H9 (cell line): ENCODE data around the gene ZFPL1. TPM values are rescaled to one million over a fixed set of nuclear protein-coding genes. Genes with fewer than 3 reads are reported as not detected.
A peak's percentile ranks its signal among the peaks of the same experiment; 100 is the strongest.

Experiments
- DNase-seq: peaks from one replicate; pipeline ENCODE4 v3.0.0-alpha.2; 2017
- H2AFZ ChIP-seq: one replicate; pipeline ENCODE4 v1.6.1; 2013; ENCODE audit warnings: mild to moderate bottlenecking, low read length, control low read depth, moderate library complexity
- H2AK5ac ChIP-seq: 2 replicates; pipeline ENCODE4 v1.6.1; 2013; ENCODE audit warnings: low read length, control low read depth, mixed read lengths; ENCODE audit not compliant: insufficient read length
- H2BK120ac ChIP-seq: one replicate; pipeline ENCODE4 v1.6.1; 2013; ENCODE audit warnings: low read depth, mild to moderate bottlenecking, low read length, control low read depth, inconsistent platforms; ENCODE audit not compliant: poor library complexity, severe bottlenecking
- H2BK12ac ChIP-seq: 2 replicates; pipeline ENCODE4 v1.6.1; 2013; ENCODE audit warnings: low read length, control low read depth, mixed read lengths, low read depth; ENCODE audit not compliant: insufficient read length
- H2BK15ac ChIP-seq: 2 replicates; pipeline ENCODE4 v1.6.1; 2013; ENCODE audit warnings: low read depth, low read length, control low read depth
- H2BK20ac ChIP-seq: one replicate; pipeline ENCODE4 v1.6.1; 2013; ENCODE audit warnings: low read depth, mild to moderate bottlenecking, low read length, control low read depth, inconsistent platforms; ENCODE audit not compliant: poor library complexity, severe bottlenecking
- H2BK5ac ChIP-seq: 2 replicates; pipeline ENCODE4 v1.6.1; 2013; ENCODE audit warnings: low read length, control low read depth, mixed read lengths; ENCODE audit not compliant: insufficient read length
- H3K14ac ChIP-seq: 2 replicates; pipeline ENCODE4 v1.6.1; 2013; ENCODE audit warnings: low read length, control low read depth; ENCODE audit not compliant: insufficient read depth
- H3K18ac ChIP-seq: 2 replicates; pipeline ENCODE4 v1.6.1; 2013; ENCODE audit warnings: low read depth, mild to moderate bottlenecking, mixed read lengths, low read length, control low read depth; ENCODE audit not compliant: insufficient read length
- H3K23ac ChIP-seq: 2 replicates; pipeline ENCODE4 v1.6.1; 2013; ENCODE audit warnings: low read length, control low read depth, mixed read lengths, low read depth; ENCODE audit not compliant: insufficient read length
- H3K23me2 ChIP-seq: 2 replicates; pipeline ENCODE4 v1.6.1; 2013; ENCODE audit warnings: low read depth, mild to moderate bottlenecking, mixed read lengths, low read length, control low read depth; ENCODE audit not compliant: insufficient read length, poor library complexity, severe bottlenecking
- H3K27ac ChIP-seq: 2 replicates; pipeline ENCODE4 v1.5.1; 2013; ENCODE audit warnings: low read length, control low read depth, mixed read lengths, low read depth; ENCODE audit not compliant: insufficient read length
- H3K27me3 ChIP-seq: 2 replicates; pipeline ENCODE4 v1.6.1; 2013; ENCODE audit warnings: low read length, control low read depth, inconsistent platforms; ENCODE audit not compliant: insufficient read depth
- H3K4ac ChIP-seq: 2 replicates; pipeline ENCODE4 v1.6.1; 2013; ENCODE audit warnings: low read depth, mild to moderate bottlenecking, control low read depth, inconsistent platforms, low read length, moderate library complexity
- H3K4me1 ChIP-seq: 2 replicates; pipeline ENCODE4 v1.6.1; 2013; ENCODE audit warnings: low read length, control low read depth, inconsistent platforms; ENCODE audit not compliant: insufficient read depth
- H3K4me2 ChIP-seq: 2 replicates; pipeline ENCODE4 v1.6.1; 2013; ENCODE audit warnings: low read length, control low read depth, mixed read lengths; ENCODE audit not compliant: insufficient read length, insufficient read depth
- H3K56ac ChIP-seq: 2 replicates; pipeline ENCODE4 v1.6.1; 2013; ENCODE audit warnings: low read depth, mild to moderate bottlenecking, mixed read lengths, low read length, control low read depth; ENCODE audit not compliant: insufficient read length
- H3K79me1 ChIP-seq: 2 replicates; pipeline ENCODE4 v1.6.1; 2013; ENCODE audit warnings: low read depth, mild to moderate bottlenecking, moderate library complexity, low read length, control low read depth, inconsistent platforms; ENCODE audit not compliant: insufficient read depth, poor library complexity, severe bottlenecking
- H3K79me2 ChIP-seq: 2 replicates; pipeline ENCODE4 v1.6.1; 2013; ENCODE audit warnings: low read length, control low read depth, inconsistent platforms; ENCODE audit not compliant: insufficient read depth
- H3K9ac ChIP-seq: 2 replicates; pipeline ENCODE4 v1.6.1; 2013; ENCODE audit warnings: low read length, control low read depth, mixed read lengths; ENCODE audit not compliant: insufficient read length; ENCODE audit errors: extremely low read depth
- H3K9me3 ChIP-seq: one replicate; pipeline ENCODE4 v1.6.1; 2013; ENCODE audit warnings: low read depth, low read length, inconsistent platforms; ENCODE audit not compliant: control insufficient read depth
- H3T11ph ChIP-seq: one replicate; pipeline ENCODE4 v1.6.1; 2013; ENCODE audit warnings: mild to moderate bottlenecking, low read length, control low read depth, inconsistent platforms
- H4K20me1 ChIP-seq: one replicate; pipeline ENCODE4 v1.6.1; 2013; ENCODE audit not compliant: control insufficient read depth, insufficient read length, insufficient read depth
- H4K5ac ChIP-seq: 2 replicates; pipeline ENCODE4 v1.6.1; 2013; ENCODE audit warnings: low read depth, mild to moderate bottlenecking, mixed read lengths, low read length, control low read depth; ENCODE audit not compliant: insufficient read length
- H4K8ac ChIP-seq: replicated peaks from 2 replicates; pipeline ENCODE4 v1.6.1; 2013; ENCODE audit warnings: low read length, control low read depth, mixed read lengths, low read depth; ENCODE audit not compliant: insufficient read length
- H4K91ac ChIP-seq: 2 replicates; pipeline ENCODE4 v1.6.1; 2013; ENCODE audit warnings: low read depth, mild to moderate bottlenecking, moderate library complexity, mixed read lengths, low read length, control low read depth; ENCODE audit not compliant: insufficient read length
- H3K27ac Mint-ChIP-seq, 3 experiments: 2 replicates in 2 of 3; 3 replicates in 1 of 3; pipeline ENCODE4 v1.8.0; 2020 to 2021; ENCODE audit warnings: mixed read lengths in 3 of 3, mild to moderate bottlenecking in 1 of 3, moderate library complexity in 1 of 3
- H3K27me3 Mint-ChIP-seq: 2 replicates; pipeline ENCODE4 v1.8.0; 2021; ENCODE audit warnings: low read depth, mild to moderate bottlenecking, moderate library complexity, mixed read lengths
- H3K36me3 Mint-ChIP-seq, 3 experiments: 2 replicates in 2 of 3; 3 replicates in 1 of 3; pipeline ENCODE4 v1.8.0; 2020 to 2021; ENCODE audit warnings: low read depth in 3 of 3, mixed read lengths in 3 of 3; ENCODE audit not compliant: insufficient read depth in 1 of 3
- H3K4me1 Mint-ChIP-seq, 2 experiments: 2 replicates each; pipeline ENCODE4 v1.8.0; 2020; ENCODE audit warnings: mixed read lengths in 2 of 2
- H3K4me3 Mint-ChIP-seq, 2 experiments: 2 replicates in 1 of 2; 3 replicates in 1 of 2; pipeline ENCODE4 v1.8.0; 2020 to 2021; ENCODE audit warnings: mild to moderate bottlenecking in 2 of 2, mixed read lengths in 2 of 2, moderate library complexity in 1 of 2
- H3K9me3 Mint-ChIP-seq, 2 experiments: 2 replicates in 1 of 2; 3 replicates in 1 of 2; pipeline ENCODE4 v1.8.0; 2020; ENCODE audit warnings: mild to moderate bottlenecking in 2 of 2, mixed read lengths in 2 of 2, moderate library complexity in 1 of 2
- CTCF ChIP-seq: fragments of 200-600 bp; sonication (generic); conservative IDR thresholded peaks from 3 replicates; pipeline ENCODE4 v1.8.0; 2021; ENCODE audit warnings: antibody characterized with exemption, mild to moderate bottlenecking
- WGBS: extraction: QIAGEN DNeasy Blood & Tissue Kit; methylation state at CpG from one replicate; pipeline ENCODE4 v1.1.7; 2013; ENCODE audit warnings: missing lambda C conversion rate, low lambda C conversion rate, mixed read lengths; ENCODE audit not compliant: insufficient read length; ENCODE audit errors: extremely low coverage; 5-methylcytosine and 5-hydroxymethylcytosine counted together
- total RNA-seq: library from RNA; stranded (reverse); gene quantifications from 2 replicates; pipeline ENCODE4 v1.2.1, GENCODE V29; 2021

The ZFPL1 gene
- total RNA-seq, 1 experiment from 2014 or later, result 24.2 TPM

DNA sequence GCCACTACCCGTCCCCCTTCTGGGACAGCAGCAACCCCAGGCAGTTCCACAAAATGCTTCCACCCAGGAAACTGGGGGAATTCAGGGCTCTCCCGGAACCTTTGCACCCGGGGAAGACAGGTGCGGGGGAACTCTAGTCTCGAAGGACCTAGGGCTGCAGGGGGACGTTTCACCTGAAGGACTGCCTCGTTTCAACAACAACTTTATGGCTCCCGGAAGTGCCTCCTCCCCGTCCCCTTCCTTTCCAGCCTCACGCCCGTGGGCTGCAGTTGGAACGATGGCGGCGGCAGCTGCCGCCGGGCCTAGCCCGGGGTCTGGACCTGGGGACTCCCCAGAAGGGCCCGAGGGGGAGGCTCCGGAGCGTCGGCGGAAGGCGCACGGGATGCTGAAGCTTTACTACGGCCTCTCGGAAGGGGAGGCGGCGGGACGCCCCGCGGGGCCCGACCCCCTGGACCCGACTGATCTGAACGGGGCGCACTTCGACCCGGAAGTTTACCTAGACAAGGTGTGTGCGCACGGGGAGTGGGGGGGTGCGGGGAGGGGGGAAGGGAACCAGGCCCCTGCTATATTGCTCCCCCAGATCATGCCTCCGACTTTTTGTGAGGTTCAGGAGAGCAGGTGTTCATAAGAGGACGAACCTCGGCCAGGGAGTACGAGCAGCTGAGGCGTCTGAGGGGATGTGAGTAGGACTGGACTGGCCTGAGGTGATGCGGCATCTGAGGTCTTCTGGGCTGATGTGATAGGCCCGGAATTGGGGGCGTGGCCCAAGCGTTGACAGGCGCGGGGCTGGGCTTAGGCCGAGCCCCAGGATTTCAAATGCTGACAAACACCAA is 12.2 kb downstream of the ZFPL1 start, which contains the start of gene VPS51:
TSS of gene VPS51 (plus strand) at position 241 of the 833 bp plus-strand sequence. CDS start at position 278, 37 bp downstream.
- peak; percentile 92 for DNase-seq
- no peak within 1 kb of the TSS for H2BK120ac ChIP-seq
- Mint-ChIP-seq H3K36me3 (peaks cover 4 to 10% (median 5%) of the 10 kb centered on the region in 3 experiments; a peak in 5 of 7 replicates), H3K27ac (peak within 1 kb of the TSS; percentile 94 to 100 (median 99)), H3K9me3 (no peaks in the 10 kb centered on the region), H3K4me3 (peak within 1 kb of the TSS; percentile 95 to 96), H3K27me3 (no peaks in the 10 kb centered on the region), H3K4me1 (peaks cover 8 to 9% of the 10 kb centered on the region in 2 experiments)
- no peaks in the 10 kb centered on the region for H3K27me3 ChIP-seq
- no peak within 1 kb of the TSS for H2BK5ac ChIP-seq
- no peak within 1 kb of the TSS for H2AFZ ChIP-seq
- H2AK5ac ChIP-seq, result no peak within 1 kb of the TSS
- WGBS, result no CpG with 5 or more reads among the region's 52 CpGs
- H3K23me2 ChIP-seq, result no peaks in the 10 kb centered on the region
- peak within 1 kb of the TSS; percentile 66 for H3K9ac ChIP-seq
- no peak within 1 kb of the TSS for H3K4ac ChIP-seq
- no peaks in the 10 kb centered on the region for H4K20me1 ChIP-seq
- peak within 1 kb of the TSS; percentile 55 for H3K4me2 ChIP-seq
- H2BK15ac ChIP-seq, result no peak within 1 kb of the TSS
- no peaks in the 10 kb centered on the region for H3K4me1 ChIP-seq
- H3K9me3 ChIP-seq, result no peaks in the 10 kb centered on the region
- no peak within 1 kb of the TSS for H3K56ac ChIP-seq
- peaks cover 4% of the 10 kb centered on the region for H3K79me1 ChIP-seq
- no peak within 1 kb of the TSS for H3T11ph ChIP-seq
- H3K14ac ChIP-seq, result peak within 1 kb of the TSS; percentile 17; the same call in 1 of the 2 replicates
- H3K27ac ChIP-seq, result no peak within 1 kb of the TSS
- no peak within 1 kb of the TSS for H4K91ac ChIP-seq
- no peak within 1 kb of the TSS for H2BK12ac ChIP-seq
- peak within 1 kb of the TSS; percentile 97 for H4K5ac ChIP-seq
- 0 out of 2 replicates have a peak, but pooled peaks cover 3% of the 10 kb centered on the region for H3K79me2 ChIP-seq
- H3K18ac ChIP-seq, result no peak within 1 kb of the TSS
- no peak within 1 kb of the TSS for H3K23ac ChIP-seq
- H2BK20ac ChIP-seq, result no peak within 1 kb of the TSS
- TF ChIP-seq CTCF, result no peak
- H4K8ac ChIP-seq, result peak within 1 kb of the TSS; percentile 74
